Thyroid gland (tissue), 4 donors: ENCODE measurements around the gene OR2AE1.

Experiments used
- POLR2A ChIP-seq, 2 donors: fragments of 450-650 bp; IDR thresholded peaks; one replicate each; pipeline ENCODE4 v1.6.1; 2017; ENCODE audit warnings: antibody characterized with exemption in 2 of 2, mild to moderate bottlenecking in 2 of 2, moderate library complexity in 1 of 2
- TF ChIP-seq, protein P1 (sequence below), 6 experiments: fragments of 200-600 bp in 3 of 6; fragments of 450-650 bp in 3 of 6; sonication (generic) in 3 of 6; IDR thresholded peaks; one replicate each; pipeline ENCODE4 v1.5.1; 2016 to 2019; ENCODE audit warnings: antibody characterized with exemption in 6 of 6, mild to moderate bottlenecking in 2 of 6, inconsistent platforms in 1 of 6, moderate library complexity in 1 of 6

DNA sequence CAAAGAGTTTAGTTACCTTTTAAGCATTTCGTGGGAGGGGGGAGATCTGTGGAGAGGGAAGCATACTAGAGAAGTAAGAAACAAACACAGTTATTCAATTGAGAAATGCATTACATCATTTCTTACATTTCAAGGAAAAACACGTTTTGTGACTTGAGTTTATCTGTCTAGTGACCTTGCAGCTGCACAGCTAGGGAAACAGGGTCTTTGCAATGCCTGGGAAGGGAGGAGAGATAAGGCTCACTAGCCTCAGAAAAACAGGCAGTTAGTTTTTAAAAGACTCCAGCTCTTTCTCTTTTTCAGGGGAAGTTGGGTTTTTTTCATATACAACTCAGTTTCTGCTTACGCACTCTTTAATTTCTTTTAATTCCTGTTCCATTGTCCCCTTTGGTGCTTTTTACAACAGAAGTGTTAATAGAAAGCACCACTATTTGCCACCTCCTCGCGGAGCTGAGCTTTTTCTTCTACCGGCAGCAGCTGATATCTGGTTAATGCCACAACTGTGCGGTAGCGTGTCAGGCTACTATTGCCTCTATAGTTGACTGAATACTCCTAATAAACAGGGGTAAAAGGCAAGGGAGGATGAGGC is 43.5 kb downstream of the OR2AE1 start:
- TF ChIP-seq, protein P1, sequence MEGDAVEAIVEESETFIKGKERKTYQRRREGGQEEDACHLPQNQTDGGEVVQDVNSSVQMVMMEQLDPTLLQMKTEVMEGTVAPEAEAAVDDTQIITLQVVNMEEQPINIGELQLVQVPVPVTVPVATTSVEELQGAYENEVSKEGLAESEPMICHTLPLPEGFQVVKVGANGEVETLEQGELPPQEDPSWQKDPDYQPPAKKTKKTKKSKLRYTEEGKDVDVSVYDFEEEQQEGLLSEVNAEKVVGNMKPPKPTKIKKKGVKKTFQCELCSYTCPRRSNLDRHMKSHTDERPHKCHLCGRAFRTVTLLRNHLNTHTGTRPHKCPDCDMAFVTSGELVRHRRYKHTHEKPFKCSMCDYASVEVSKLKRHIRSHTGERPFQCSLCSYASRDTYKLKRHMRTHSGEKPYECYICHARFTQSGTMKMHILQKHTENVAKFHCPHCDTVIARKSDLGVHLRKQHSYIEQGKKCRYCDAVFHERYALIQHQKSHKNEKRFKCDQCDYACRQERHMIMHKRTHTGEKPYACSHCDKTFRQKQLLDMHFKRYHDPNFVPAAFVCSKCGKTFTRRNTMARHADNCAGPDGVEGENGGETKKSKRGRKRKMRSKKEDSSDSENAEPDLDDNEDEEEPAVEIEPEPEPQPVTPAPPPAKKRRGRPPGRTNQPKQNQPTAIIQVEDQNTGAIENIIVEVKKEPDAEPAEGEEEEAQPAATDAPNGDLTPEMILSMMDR (IDR thresholded peaks at IDR 0.05), result no peak
- no peak for TF ChIP-seq POLR2A (IDR thresholded peaks at IDR 0.05)
